COLO668 (cell line): Measurements from ENCODE around the gene LECT2.

Experiments
- DNase-seq: peaks from one replicate; lab custom pipeline; 2025; ENCODE audit not compliant: unreplicated experiment; lab: John Stamatoyannopoulos, UW

Gene LECT2

GRCh38 chr5:135978993-135979392 is 24.2 kb upstream of the LECT2 start:
- no peak for DNase-seq

GRCh38 chr5:135978212-135978631 is 23.4 kb upstream of the LECT2 start:
- DNase-seq: no peak

- DNase-seq: no peak
Observed at GRCh38 chr5:135977375-135977928, 22.7 kb upstream of the LECT2 start.

- no peak for DNase-seq
Observed at GRCh38 chr5:135976216-135976615, 21.4 kb upstream of the LECT2 start.

GRCh38 chr5:135975122-135975521 is 20.3 kb upstream of the LECT2 start:
- no peak for DNase-seq

- DNase-seq: no peak
Observed at GRCh38 chr5:135974021-135974600, 19.3 kb upstream of the LECT2 start.

GRCh38 chr5:135973323-135974020 is 18.7 kb upstream of the LECT2 start:
- no peak for DNase-seq

GRCh38 chr5:135971701-135972100 is 16.9 kb upstream of the LECT2 start:
- DNase-seq: no peak

GRCh38 chr5:135966790-135967189 is 12.0 kb upstream of the LECT2 start:
- DNase-seq: no peak

GRCh38 chr5:135966165-135966564 is 11.4 kb upstream of the LECT2 start:
- DNase-seq: no peak

GRCh38 chr5:135965504-135965903 is 10.7 kb upstream of the LECT2 start:
- DNase-seq: no peak

GRCh38 chr5:135964670-135965320 is 10.0 kb upstream of the LECT2 start:
- no peak for DNase-seq

- DNase-seq: no peak
Observed at GRCh38 chr5:135955525-135955924, 742 bp upstream of the LECT2 start.

- DNase-seq: no peak
Observed at GRCh38 chr5:135953850-135954249, 933 bp downstream of the LECT2 start.

- no peak for DNase-seq
Observed at GRCh38 chr5:135952683-135953082, 2.1 kb downstream of the LECT2 start.

GRCh38 chr5:135951807-135952206 is 3.0 kb downstream of the LECT2 start:
- DNase-seq: no peak

- DNase-seq: no peak
Observed at GRCh38 chr5:135951257-135951656, 3.5 kb downstream of the LECT2 start.

GRCh38 chr5:135950611-135951010 is 4.2 kb downstream of the LECT2 start:
- no peak for DNase-seq

- peak; percentile 44 for DNase-seq
Observed at GRCh38 chr5:135944967-135945560, 9.7 kb downstream of the LECT2 start.

GRCh38 chr5:135944564-135944963 is 10.2 kb downstream of the LECT2 start:
- DNase-seq: no peak

- DNase-seq: no peak
Observed at GRCh38 chr5:135942202-135942771, 12.5 kb downstream of the LECT2 start.
